ENCODE results near the gene PDZRN4.

DNA sequence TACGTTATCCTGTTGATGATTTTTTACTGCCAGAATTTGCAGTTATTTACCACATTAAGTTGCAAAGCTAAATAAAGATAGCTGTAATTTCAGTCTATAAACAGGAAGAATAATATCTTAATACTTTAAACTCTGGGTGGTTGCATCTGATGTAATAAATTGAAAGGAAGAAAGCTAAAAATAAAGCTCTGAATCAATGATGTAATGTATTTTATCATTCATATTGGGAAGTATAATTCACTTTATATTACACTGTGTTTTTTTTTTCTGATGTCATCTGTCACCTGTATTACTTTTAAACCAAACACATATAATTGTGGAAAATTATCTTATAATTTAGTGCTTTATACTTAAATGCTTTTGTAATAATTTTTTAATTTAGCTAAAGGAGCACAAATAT is 37.1 kb downstream of the PDZRN4 start:
- TF ChIP-seq, protein P1, sequence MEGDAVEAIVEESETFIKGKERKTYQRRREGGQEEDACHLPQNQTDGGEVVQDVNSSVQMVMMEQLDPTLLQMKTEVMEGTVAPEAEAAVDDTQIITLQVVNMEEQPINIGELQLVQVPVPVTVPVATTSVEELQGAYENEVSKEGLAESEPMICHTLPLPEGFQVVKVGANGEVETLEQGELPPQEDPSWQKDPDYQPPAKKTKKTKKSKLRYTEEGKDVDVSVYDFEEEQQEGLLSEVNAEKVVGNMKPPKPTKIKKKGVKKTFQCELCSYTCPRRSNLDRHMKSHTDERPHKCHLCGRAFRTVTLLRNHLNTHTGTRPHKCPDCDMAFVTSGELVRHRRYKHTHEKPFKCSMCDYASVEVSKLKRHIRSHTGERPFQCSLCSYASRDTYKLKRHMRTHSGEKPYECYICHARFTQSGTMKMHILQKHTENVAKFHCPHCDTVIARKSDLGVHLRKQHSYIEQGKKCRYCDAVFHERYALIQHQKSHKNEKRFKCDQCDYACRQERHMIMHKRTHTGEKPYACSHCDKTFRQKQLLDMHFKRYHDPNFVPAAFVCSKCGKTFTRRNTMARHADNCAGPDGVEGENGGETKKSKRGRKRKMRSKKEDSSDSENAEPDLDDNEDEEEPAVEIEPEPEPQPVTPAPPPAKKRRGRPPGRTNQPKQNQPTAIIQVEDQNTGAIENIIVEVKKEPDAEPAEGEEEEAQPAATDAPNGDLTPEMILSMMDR (IDR thresholded peaks at IDR 0.05), result no peak
- TF ChIP-seq POLR2A (IDR thresholded peaks at IDR 0.05), result no peak
- TF ChIP-seq POLR2AphosphoS5 (IDR thresholded peaks at IDR 0.05; ENCODE audit: insufficient read depth in 1 of 2, low read depth in 1 of 2), result no peak
